ENCODE data around the gene SLA2. TPM values are rescaled to one million over a fixed set of nuclear protein-coding genes. Genes with fewer than 3 reads are reported as not detected.
"Not testable (repeated sequence)": the region's sequence is repeated elsewhere in the genome, so short reads cannot be mapped to it uniquely, and the experiment has no call there.

The SLA2 gene
- polyA plus RNA-seq: 0.68 TPM

GRCh38 chr20:36645998-36646397 is at the start of gene SLA2:
Gene SLA2 (minus strand): TSS chr20:36646196. CDS start chr20:36641335, 4,861 bp downstream.
- Mint-ChIP-seq H3K27me3 (no peaks in the 10 kb centered on the region), H3K27ac (peak within 1 kb of the TSS; percentile 62 to 83 (median 80)), H3K4me3 (peak within 1 kb of the TSS in 3 of 4 donors; percentile 69 to 83 (median 73)), H3K9me3 (no peaks in the 10 kb centered on the region), H3K36me3 (peaks cover 2% of the 10 kb centered on the region), H3K4me1 (peaks cover 19 to 20% (median 20%) of the 10 kb centered on the region in 3 donors)

GRCh38 chr20:36695467-36695866 is 49.5 kb upstream of the SLA2 start:
- H3K27ac Mint-ChIP-seq, H3K27me3 Mint-ChIP-seq, H3K36me3 Mint-ChIP-seq, H3K4me1 Mint-ChIP-seq, H3K9me3 Mint-ChIP-seq, H3K4me3 Mint-ChIP-seq: not testable (repeated sequence)

GRCh38 chr20:36688630-36689029 is 42.6 kb upstream of the SLA2 start:
- Mint-ChIP-seq H3K9me3 (no peaks in the 10 kb centered on the region), H3K36me3 (peaks cover 5% of the 10 kb centered on the region), H3K4me1 (peaks cover 0 to 3% (median 0%) of the 10 kb centered on the region in 3 donors), H3K27ac (no peak overlapping the region), H3K4me3 (no peak overlapping the region), H3K27me3 (no peaks in the 10 kb centered on the region)

GRCh38 chr20:36687850-36688249 is 41.9 kb upstream of the SLA2 start:
- Mint-ChIP-seq H3K9me3 (no peaks in the 10 kb centered on the region), H3K4me3 (no peak overlapping the region), H3K4me1 (peaks cover 0 to 3% (median 0%) of the 10 kb centered on the region in 3 donors), H3K36me3 (peaks cover 5% of the 10 kb centered on the region), H3K27me3 (no peaks in the 10 kb centered on the region), H3K27ac (no peak overlapping the region)

- no peaks in the 10 kb centered on the region for H3K27me3 Mint-ChIP-seq
- H3K4me3 Mint-ChIP-seq: no peak overlapping the region
- peaks cover 7% of the 10 kb centered on the region for H3K36me3 Mint-ChIP-seq
- H3K27ac Mint-ChIP-seq: peak overlapping the region in 1 of 3 donors; percentile 51
- peaks cover 0 to 3% (median 0%) of the 10 kb centered on the region in 3 donors for H3K4me1 Mint-ChIP-seq
- no peaks in the 10 kb centered on the region for H3K9me3 Mint-ChIP-seq
Measured at GRCh38 chr20:36686944-36687343, 40.9 kb upstream of the SLA2 start.

GRCh38 chr20:36686504-36686903 is 40.5 kb upstream of the SLA2 start:
- Mint-ChIP-seq H3K27me3 (no peaks in the 10 kb centered on the region), H3K36me3 (peaks cover 6% of the 10 kb centered on the region), H3K4me3 (no peak overlapping the region), H3K4me1 (peaks cover 0 to 3% (median 0%) of the 10 kb centered on the region in 3 donors), H3K27ac (no peak overlapping the region), H3K9me3 (no peaks in the 10 kb centered on the region)

- Mint-ChIP-seq H3K27me3 (no peaks in the 10 kb centered on the region), H3K4me3 (no peak overlapping the region), H3K36me3 (peaks cover 8% of the 10 kb centered on the region), H3K27ac (no peak overlapping the region), H3K4me1 (peaks cover 0 to 3% (median 0%) of the 10 kb centered on the region in 3 donors), H3K9me3 (no peaks in the 10 kb centered on the region)
Measured at GRCh38 chr20:36684747-36685146, 38.8 kb upstream of the SLA2 start.

- Mint-ChIP-seq H3K27ac (no peak overlapping the region), H3K27me3 (no peaks in the 10 kb centered on the region), H3K4me1 (no peaks in the 10 kb centered on the region), H3K4me3 (no peak overlapping the region), H3K9me3 (peaks cover 0 to 2% (median 0%) of the 10 kb centered on the region in 3 donors), H3K36me3 (peaks cover 9% of the 10 kb centered on the region)
Measured at GRCh38 chr20:36682311-36682710, 36.3 kb upstream of the SLA2 start.

- no peak overlapping the region for H3K27ac Mint-ChIP-seq
- H3K27me3 Mint-ChIP-seq: no peaks in the 10 kb centered on the region
- H3K4me1 Mint-ChIP-seq: no peaks in the 10 kb centered on the region
- H3K4me3 Mint-ChIP-seq: no peak overlapping the region
- peaks cover 7% of the 10 kb centered on the region for H3K36me3 Mint-ChIP-seq
- H3K9me3 Mint-ChIP-seq: peaks cover 0 to 2% (median 0%) of the 10 kb centered on the region in 3 donors
Measured at GRCh38 chr20:36677422-36677771, 31.4 kb upstream of the SLA2 start.

- Mint-ChIP-seq H3K9me3 (peaks cover 0 to 2% (median 0%) of the 10 kb centered on the region in 3 donors), H3K36me3 (peaks cover 5% of the 10 kb centered on the region), H3K27me3 (no peaks in the 10 kb centered on the region), H3K27ac (no peak overlapping the region), H3K4me3 (no peak overlapping the region), H3K4me1 (no peaks in the 10 kb centered on the region)
Measured at GRCh38 chr20:36676701-36677421, 30.9 kb upstream of the SLA2 start.

GRCh38 chr20:36675545-36675944 is 29.5 kb upstream of the SLA2 start:
- not testable (repeated sequence) for H3K27ac Mint-ChIP-seq, H3K4me1 Mint-ChIP-seq, H3K27me3 Mint-ChIP-seq, H3K4me3 Mint-ChIP-seq, H3K9me3 Mint-ChIP-seq, H3K36me3 Mint-ChIP-seq

- no peaks in the 10 kb centered on the region for H3K4me1 Mint-ChIP-seq
- peaks cover 8% of the 10 kb centered on the region for H3K36me3 Mint-ChIP-seq
- H3K4me3 Mint-ChIP-seq: no peak overlapping the region
- no peaks in the 10 kb centered on the region for H3K27me3 Mint-ChIP-seq
- H3K27ac Mint-ChIP-seq: no peak overlapping the region
- peaks cover 0 to 2% (median 0%) of the 10 kb centered on the region in 3 donors for H3K9me3 Mint-ChIP-seq
Measured at GRCh38 chr20:36672991-36673390, 27.0 kb upstream of the SLA2 start.

- Mint-ChIP-seq H3K27ac (peak overlapping the region in 1 of 3 donors; percentile 18), H3K36me3 (peaks cover 7% of the 10 kb centered on the region), H3K4me1 (no peaks in the 10 kb centered on the region)
Measured at GRCh38 chr20:36670665-36671357, 24.8 kb upstream of the SLA2 start.

GRCh38 chr20:36666181-36666740 is 20.3 kb upstream of the SLA2 start:
- no peaks in the 10 kb centered on the region for H3K9me3 Mint-ChIP-seq
- no peaks in the 10 kb centered on the region for H3K4me1 Mint-ChIP-seq
- H3K4me3 Mint-ChIP-seq: no peak overlapping the region
- peaks cover 7% of the 10 kb centered on the region for H3K36me3 Mint-ChIP-seq
- no peaks in the 10 kb centered on the region for H3K27me3 Mint-ChIP-seq
- peak overlapping the region in 1 of 3 donors; percentile 15 for H3K27ac Mint-ChIP-seq

More at GRCh38 chr20:36670665-36671357, 24.8 kb upstream of the SLA2 start:
- H3K27me3 Mint-ChIP-seq: no peaks in the 10 kb centered on the region
- H3K4me3 Mint-ChIP-seq: no peak overlapping the region
- no peaks in the 10 kb centered on the region for H3K9me3 Mint-ChIP-seq

GRCh38 chr20:36663031-36663430 is 17.0 kb upstream of the SLA2 start:
- Mint-ChIP-seq H3K27ac (no peak overlapping the region), H3K9me3 (no peaks in the 10 kb centered on the region), H3K36me3 (peaks cover 5% of the 10 kb centered on the region), H3K27me3 (no peaks in the 10 kb centered on the region), H3K4me1 (no peaks in the 10 kb centered on the region), H3K4me3 (no peak overlapping the region)

Data from IgD-negative memory B cell (primary cell).